ENCODE measurements around the gene CCR5.
"Not testable (repeated sequence)": the region's sequence is repeated elsewhere in the genome, so short reads cannot be mapped to it uniquely, and the experiment has no call there.

Gene CCR5

DNA sequence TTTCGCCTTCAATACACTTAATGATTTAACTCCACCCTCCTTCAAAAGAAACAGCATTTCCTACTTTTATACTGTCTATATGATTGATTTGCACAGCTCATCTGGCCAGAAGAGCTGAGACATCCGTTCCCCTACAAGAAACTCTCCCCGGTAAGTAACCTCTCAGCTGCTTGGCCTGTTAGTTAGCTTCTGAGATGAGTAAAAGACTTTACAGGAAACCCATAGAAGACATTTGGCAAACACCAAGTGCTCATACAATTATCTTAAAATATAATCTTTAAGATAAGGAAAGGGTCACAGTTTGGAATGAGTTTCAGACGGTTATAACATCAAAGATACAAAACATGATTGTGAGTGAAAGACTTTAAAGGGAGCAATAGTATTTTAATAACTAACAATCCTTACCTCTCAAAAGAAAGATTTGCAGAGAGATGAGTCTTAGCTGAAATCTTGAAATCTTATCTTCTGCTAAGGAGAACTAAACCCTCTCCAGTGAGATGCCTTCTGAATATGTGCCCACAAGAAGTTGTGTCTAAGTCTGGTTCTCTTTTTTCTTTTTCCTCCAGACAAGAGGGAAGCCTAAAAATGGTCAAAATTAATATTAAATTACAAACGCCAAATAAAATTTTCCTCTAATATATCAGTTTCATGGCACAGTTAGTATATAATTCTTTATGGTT lies at the start of gene CCR5:
TSS of gene CCR5 (plus strand) at position 108 of the 680 bp plus-strand sequence. CDS start 1,957 bp downstream, outside the sequence.
- no peak for DNase-seq

DNA sequence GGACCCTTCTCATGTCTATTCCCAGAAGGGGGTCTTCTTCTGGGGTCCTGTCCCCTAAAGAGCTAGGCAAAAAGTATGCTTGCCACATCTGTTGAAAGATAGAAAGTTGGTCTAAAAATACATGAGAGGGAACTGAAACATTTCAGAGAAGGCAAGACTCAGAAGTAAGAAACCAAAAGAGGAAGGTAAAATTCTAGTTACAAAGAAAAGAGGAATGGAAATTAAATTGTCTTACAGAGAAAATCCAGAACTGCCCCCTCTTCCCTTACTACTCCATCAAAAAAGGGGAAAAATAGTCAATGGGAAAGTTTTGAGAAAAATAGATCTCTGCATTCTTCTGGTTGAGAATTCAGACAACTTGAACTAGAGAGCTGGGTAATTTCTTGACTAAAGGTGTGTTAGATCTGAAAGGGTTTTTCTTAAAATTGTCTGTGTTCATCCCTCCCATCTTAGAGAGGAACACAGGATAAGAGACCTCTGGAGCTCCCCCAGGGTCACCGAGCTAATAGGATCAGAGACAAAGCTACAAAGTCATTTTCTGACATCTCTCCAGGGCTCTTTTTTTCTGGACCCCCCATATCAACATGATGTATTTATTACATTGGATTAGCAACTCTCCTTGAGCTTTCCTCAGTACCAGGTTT lies 49.2 kb upstream of the CCR5 start:
- no peak for DNase-seq

DNA sequence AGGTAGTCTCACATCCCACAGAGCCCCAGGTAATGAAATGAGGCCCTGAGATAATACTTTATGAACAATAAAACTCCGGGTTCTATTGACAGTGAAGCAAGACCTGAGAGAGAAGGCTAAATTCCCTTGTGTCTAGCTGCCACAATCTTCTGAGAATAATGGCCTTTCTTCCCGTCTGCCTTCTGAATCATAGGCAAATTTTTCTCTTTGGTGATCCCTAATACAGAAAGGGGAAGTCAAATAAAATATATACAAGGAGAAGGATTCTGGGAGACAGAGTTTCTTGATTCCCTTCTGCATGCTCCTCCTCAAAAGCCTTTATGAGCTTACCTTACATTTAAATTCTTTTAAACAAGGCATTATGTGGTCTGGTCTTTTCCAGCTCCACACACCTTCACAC lies 46.7 kb upstream of the CCR5 start:
- no peak for DNase-seq

DNA sequence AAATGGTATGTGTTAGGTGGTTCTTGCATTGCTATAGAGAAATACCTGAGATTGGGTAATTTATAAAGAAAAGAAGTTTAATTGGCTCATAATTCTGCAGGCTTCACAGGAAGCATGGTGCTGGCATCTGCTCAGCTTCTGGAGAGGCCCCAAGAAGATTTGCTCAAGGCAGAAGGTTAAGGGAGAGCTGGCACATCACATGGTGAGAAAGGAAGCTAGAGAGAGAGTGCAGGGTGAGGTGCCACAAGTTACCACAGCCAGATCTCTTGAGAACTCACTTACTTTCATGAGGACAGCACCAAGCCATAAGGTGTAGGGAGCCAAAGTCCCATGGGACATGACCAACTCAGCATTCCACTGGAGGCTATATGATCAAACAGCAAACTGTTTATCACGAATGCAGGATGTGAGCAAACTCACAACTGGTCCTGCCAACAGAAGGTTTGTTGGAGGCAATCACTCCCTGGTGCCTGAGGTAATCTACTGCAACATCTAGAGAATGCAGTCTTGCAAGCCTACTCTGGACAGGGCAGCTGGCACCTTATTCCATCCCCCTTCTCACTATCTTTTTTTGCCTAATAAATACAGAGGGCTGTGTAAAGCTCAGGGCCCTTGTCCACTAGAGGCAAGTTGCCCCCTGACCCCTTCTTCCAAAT lies 45.0 kb upstream of the CCR5 start:
- DNase-seq: no peak

DNA sequence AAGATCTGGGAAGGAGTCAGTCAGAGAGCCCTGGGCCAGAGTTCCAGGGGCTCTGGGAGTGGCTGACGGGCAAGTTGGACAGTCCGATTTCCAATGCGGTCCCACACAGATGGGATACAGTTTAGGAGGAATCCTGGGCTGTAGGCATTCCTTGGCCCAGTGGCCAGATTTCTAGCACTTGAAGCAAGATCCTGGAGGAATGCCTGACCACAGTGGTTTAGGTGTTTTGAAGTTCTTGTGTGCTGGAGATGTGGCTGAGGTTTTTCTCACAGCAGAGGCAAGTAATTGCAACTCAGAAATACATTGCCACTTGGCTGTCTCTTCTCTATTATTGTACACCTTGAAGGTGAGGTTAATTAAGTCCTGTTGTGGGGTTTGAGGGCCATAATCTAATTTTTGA lies 40.1 kb upstream of the CCR5 start:
- not testable (repeated sequence) for DNase-seq

DNA sequence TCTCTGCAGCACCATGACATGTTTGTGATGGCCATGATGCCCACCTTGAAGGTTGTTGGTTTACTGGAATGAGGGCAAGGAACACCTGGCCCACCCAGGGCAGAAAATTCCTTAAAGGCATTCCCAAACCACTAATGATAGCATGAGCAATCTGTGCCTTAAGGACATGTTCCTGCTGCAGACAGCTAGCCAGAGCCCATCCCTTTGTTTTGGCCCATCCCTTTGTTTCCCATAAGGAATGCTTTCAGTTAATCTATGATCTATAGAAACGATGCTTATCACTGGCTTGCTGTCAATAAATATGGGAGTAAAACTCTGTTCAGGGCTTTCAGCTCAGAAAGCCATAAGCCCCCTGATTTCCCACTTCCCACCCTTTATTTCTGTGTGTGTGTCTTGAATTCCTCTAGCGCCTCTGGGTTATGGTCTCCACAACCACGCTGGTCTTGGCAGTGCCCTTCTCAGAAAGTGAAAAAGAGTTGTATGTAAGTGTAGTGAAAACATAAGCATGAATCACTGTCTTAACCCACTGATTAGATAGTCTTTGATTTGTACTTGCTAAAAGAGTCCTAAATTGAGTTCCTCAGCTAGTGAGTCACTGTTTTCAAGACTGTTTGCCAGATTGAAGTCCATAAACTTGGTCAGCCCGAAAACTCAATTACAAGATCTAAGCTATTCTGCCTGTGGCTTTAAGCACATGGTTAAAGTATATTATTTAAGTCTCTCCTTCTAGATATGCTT lies 35.8 kb upstream of the CCR5 start:
- no peak for DNase-seq

DNA sequence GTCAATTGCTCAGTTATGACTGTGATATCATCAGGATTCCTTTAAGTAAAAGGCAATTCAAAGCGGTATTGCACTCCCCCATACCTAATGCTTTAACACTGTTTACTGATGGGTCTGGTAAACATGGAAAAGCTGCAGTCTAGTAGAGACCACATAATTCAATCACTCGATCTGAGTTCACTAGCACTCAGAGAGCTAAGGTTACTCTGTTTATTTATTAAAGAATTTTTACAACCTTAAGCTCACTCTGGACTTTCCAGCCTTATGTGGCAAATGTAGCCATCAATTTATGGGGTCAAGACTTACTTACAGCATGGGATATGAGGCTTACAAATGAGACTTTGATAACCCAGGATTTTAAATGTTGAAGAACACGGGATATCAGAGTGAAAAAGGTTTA lies 35.2 kb upstream of the CCR5 start:
- no peak for DNase-seq

DNA sequence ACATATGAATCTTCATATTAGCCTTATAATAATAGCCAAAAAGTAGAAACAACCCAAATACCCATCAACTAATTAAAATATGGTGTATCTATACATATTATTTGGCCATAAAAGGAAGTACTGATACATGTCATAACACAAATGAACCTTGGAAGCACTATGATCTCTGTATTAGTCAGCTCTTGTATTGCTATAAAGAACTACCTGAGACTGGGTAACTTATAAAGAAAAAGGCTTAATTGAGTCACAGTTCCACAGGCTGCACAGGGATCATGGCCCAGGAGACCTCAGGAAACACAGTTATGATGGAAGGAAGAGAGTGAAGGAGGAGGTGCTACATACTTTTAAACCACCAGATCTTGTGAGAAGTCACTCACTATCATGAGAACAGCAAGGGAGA lies 32.8 kb upstream of the CCR5 start:
- DNase-seq: no peak

DNA sequence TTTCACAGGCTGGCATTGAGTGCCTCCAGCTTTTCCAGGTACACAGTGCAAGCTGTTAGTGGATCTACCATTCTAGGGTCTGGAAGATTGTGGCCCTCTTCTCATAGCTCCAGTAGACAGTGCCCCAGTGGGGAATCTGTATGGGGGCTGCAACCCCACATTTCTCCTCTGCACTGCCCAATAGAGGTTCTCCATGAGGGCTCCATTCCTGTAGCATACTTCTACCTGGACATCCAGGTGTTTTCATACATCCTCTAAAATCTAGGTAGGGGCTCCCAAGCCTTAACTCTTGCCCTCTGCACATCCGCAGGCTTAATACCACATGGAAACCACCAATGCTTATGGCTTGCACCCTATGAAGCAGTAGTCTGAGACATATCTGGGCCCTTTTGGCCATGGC lies 31.9 kb upstream of the CCR5 start:
- DNase-seq: no peak

DNA sequence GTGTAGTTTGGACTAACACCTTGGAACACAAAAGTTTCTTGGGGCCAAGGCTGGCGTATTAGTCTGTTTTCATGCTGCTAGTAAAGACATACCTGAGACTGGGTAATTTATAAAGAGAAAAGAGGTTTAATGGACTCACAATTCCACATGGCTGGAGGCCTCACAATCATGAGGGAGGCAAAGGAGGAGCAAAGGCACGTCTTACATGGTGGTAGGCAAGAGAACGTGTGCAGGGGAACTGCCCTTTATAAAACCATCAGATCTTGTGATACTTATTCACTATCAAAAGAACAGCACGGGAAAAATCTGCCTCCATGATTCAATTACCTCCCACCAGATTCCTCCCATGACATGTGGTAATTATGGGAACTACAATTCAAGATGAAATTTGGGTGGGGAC lies 26.3 kb upstream of the CCR5 start:
- no peak for DNase-seq

DNA sequence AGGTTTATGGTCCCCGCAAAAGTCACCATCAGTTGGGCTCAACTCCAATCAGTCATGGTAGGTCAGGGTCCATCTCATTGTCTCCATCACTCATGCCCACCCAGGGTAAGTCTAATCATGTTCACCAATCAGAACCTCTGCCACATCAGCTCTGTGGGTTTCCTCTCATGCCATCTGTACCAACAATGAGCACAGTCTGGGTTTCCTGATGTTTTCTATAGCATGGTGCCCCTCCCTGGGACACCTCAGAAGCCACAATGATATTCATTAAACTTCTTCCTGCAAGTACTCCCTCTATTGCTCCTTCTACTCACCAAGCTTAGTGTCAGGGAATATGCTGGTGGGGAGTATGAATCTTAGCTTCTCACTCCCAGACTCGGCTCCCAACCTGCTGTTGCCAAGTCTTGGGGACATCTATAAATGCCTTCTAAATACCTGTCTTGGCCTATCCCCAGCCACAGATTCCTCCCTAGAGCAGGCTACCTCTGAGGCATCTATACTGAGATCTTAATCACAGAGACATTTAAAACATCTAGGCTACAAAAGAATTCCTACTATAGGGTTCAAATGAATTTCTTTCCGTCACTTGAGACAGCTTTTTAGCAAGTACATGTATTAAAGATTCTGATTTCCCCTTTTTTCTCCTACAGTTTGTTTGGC lies 21.8 kb upstream of the CCR5 start:
- DNase-seq: no peak

DNA sequence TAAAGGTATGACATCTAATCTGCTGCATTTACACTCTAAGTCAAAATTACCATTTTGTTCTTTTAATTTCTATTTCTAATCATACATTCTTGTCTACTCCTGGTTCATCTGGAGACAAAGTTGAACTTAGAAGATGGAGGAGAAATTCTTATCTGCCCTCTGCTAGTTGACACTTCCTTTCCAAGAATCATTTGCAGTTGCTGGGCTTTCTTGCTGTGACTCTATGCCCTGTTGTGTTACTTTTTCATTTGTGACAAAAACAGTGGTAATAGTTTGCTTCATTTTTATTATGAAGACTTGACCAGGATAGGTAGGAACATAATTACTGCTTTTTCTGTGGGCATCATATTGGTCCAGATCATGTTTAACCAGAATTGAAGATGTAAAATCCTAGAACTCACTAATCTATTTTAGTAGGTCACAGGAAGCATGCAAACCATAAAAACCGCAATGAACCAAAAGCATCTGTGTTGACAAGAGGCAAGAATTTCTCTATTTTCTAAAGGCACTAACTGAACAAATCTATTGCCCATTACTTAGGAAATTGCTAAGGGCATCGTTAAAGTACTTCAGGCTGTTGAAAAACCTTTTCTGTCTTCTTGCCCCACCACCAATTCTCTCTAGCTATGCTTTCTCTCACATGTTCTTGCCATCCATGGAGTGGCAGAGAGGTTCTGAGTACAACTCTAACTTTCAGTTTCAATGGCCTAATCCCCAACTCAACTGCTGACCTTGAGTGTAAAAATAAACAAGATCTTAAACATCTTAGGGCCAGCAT lies 21.1 kb upstream of the CCR5 start:
- DNase-seq: no peak

DNA sequence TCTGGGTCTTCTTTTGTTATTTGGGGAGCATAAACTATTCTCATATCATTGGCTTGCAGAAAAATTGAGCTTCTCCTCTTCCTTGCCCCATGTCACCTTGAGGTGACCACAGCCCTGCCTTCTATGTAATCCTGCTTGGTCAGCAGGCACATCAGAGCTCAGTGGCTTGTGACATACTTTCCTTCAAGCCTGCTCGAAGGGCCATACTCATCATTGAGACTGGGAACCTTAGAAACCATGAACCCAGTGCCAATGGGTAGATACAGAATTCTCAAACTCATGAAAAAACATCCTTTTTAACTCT lies 20.5 kb upstream of the CCR5 start:
- DNase-seq: no peak

DNA sequence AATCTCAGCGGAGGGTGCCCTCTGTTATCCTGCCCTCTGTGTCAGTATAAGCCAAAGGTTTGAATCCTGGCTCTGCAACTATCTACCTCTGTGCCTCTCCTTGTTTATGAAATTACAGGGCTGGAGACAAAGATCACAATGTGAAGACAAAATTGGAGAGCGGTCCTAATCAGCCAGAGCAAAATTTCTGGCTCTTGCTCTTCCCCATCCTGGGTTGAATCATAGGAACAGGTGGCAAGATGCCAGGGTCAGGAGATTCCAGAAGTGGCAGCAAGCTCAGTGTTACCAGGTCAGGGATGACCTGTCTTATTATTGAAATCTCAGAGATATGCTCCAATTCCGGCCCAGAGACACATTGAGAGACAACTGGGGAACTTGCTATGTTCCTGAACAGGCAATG lies 19.1 kb upstream of the CCR5 start:
- no peak for DNase-seq

DNA sequence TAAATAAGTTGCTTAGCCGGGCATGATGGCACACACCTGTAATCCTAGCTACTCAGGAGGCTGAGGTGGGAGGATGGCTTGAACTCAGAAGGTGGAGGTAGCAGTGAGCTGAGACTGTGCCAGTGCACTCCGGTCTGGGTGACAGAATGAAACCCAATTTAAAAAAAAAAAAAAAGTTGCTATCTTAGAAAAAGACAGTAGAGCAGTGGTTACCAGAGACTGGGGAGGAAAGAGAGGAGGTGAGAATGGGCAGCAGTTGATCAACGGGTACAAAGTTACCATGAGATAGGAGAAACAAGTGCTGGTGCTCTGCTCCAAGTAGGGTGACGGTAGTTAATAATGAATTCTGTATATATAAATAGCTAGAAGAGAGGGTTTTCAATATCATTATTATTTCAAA lies 17.7 kb upstream of the CCR5 start:
- DNase-seq: no peak

DNA sequence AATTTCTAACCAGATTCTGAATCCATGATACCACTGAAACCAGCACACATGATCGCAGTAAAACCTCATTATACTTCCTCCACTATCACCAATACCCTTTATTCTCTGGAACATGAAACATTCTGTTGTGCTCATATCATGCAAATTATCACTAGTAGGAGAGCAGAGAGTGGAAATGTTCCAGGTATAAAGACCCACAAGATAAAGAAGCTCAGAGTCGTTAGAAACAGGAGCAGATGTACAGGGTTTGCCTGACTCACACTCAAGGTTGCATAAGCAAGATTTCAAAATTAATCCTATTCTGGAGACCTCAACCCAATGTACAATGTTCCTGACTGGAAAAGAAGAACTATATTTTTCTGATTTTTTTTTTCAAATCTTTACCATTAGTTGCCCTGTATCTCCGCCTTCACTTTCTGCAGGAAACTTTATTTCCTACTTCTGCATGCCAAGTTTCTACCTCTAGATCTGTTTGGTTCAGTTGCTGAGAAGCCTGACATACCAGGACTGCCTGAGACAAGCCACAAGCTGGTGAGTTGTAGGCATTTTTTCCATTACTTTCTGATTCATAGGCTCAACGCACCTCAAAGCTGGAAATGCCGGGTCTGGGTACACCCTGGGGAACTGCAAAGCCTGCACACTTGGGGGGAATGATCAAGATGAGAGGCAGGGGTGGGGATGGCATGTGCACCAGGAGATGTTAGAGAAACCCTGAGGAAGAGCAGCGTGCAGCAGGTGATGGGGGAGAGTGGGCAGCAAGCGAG lies 16.9 kb upstream of the CCR5 start, which contains the start of gene CCR2:
TSS of gene CCR2 (plus strand) at position 465 of the 764 bp plus-strand sequence. CDS start 3,417 bp downstream, outside the sequence.
- no peak for DNase-seq

DNA sequence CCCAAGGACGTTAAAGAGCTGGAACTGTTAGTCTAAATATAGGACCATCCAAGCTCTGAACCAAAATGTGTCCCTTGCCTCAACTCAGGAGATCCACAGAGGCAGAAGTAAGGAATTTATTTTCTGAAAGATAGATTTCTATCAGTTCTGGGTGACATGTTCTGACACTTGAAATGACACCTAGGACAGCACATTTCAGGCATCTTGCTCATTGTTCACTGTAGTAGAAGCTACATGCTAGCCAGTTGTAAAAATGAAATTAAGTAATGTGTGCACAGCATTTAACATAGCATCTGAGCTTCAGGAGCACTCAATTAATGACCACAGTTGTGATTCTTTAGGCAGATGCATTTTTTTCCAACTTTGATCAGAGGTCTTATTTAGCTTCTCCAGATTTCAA lies 16.3 kb upstream of the CCR5 start:
- DNase-seq: no peak

DNA sequence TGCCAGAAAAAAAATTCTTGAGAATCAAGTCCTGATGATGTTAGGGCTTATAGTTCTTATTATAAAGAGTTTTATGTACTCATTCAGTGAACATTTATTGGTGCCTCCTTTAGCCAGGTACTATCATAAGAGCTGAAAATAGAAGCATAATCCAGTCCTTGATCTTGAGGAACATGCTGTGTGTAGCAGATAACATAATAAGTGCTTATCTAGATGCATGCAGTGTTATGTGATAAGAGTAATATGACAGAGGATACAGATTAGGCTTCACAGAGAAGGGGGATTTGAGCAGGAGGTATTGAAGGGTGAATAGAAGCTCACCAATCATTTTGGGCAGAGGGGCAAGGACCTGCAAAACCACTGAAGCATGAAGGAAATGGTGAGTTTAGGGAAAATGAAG lies 15.8 kb upstream of the CCR5 start:
- DNase-seq: no peak

DNA sequence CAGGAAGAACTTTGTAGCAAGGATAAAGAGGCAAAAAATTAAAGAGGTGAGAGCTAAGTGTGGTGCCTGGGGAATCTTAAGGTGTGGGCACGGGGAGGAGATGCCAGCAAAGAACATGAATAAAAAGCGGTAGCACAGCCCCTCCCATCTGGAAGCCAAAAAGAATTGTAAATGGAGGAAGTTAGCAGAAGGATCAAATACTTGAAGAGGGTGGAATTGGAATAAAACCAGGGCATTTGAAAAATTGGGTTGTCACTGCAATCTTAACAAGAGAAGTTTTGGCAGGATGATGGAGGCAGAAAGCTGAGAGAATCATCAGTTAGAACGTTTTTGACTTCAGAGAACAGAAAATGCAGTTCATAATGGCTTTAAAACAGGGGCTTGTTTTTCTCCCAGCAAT lies 14.5 kb upstream of the CCR5 start:
- DNase-seq: no peak

DNA sequence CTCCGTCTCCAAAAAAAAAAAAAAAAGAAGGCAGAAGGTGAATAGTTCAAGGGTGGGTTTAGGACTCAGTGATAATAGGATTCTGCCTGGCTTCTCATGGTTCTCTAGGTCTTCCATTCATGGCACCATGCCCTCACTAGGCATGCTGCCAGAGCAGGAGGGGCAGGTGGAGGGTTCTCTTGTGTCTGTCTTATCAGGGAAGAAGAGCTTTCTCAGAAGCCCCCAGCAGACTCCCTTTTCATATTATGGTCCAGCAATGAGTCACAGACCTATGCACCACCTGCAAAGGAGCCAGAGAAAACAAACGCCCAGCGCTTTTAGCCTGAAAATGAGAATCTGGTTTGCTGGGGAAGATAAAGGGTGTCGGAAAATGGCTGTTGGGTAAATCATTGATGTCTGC lies 13.8 kb upstream of the CCR5 start:
- DNase-seq: no peak

DNA sequence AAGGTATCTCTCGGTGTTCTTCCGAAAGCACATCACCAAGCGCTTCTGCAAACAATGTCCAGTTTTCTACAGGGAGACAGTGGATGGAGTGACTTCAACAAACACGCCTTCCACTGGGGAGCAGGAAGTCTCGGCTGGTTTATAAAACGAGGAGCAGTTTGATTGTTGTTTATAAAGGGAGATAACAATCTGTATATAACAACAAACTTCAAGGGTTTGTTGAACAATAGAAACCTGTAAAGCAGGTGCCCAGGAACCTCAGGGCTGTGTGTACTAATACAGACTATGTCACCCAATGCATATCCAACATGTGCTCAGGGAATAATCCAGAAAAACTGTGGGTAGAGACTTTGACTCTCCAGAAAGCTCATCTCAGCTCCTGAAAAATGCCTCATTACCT lies 12.3 kb upstream of the CCR5 start:
- no peak for DNase-seq
